OCI-LY1 (cell line): ENCODE results near the gene HDAC9.
A peak's percentile ranks its signal among the peaks of the same experiment; 100 is the strongest.

Experiments used
- EZH2 ChIP-seq: fragments of 200-600 bp; sonication (generic), shearing (Covaris generic); IDR thresholded peaks from 2 replicates; pipeline ENCODE4 v1.8.0; 2017; ENCODE audit warnings: borderline replicate concordance, mixed run types, mild to moderate bottlenecking, antibody characterized with exemption, low read length, moderate library complexity, mixed read lengths
- TF ChIP-seq, protein P1 (sequence below): fragments of 200-600 bp; sonication (generic), shearing (Covaris generic); IDR thresholded peaks from 2 replicates; pipeline ENCODE4 v1.5.1; 2017; ENCODE audit warnings: mild to moderate bottlenecking, antibody characterized with exemption, low read length, moderate library complexity, mixed read lengths

DNA sequence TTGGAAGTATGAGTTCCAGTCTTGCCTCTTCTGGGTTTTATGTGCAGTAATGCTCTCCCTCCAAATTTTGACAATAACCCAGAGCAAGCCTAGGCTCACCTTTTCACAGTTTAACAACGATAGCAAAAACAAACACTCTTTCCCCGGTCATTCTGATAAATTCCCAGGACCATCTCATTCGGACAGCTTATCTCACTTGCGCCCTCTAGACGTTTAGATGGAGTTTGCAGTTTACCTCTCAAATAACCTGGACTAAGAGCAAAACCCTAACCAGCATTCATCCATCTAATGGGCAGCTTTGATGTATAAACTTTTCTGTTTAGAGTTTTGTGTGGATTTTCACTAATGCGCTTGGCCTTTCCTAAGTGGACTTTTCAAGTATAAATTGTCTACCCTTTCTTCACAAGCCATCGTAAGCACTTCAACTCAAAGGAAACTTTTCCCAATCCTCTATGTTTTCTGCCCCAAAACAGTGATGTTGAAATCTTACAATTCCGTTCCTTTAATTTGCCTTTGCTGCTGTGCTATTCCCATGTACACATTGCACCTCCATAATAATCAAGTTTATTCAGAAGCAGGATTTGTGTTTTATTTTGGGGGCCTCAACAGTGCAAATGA lies 114.9 kb downstream of the HDAC9 start:
- TF ChIP-seq, protein P1, sequence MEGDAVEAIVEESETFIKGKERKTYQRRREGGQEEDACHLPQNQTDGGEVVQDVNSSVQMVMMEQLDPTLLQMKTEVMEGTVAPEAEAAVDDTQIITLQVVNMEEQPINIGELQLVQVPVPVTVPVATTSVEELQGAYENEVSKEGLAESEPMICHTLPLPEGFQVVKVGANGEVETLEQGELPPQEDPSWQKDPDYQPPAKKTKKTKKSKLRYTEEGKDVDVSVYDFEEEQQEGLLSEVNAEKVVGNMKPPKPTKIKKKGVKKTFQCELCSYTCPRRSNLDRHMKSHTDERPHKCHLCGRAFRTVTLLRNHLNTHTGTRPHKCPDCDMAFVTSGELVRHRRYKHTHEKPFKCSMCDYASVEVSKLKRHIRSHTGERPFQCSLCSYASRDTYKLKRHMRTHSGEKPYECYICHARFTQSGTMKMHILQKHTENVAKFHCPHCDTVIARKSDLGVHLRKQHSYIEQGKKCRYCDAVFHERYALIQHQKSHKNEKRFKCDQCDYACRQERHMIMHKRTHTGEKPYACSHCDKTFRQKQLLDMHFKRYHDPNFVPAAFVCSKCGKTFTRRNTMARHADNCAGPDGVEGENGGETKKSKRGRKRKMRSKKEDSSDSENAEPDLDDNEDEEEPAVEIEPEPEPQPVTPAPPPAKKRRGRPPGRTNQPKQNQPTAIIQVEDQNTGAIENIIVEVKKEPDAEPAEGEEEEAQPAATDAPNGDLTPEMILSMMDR: peak; percentile 95
- no peak for TF ChIP-seq EZH2
